ENCODE data around the gene PIK3CB. TPM values are rescaled to one million over a fixed set of nuclear protein-coding genes. Genes with fewer than 3 reads are reported as not detected.

PIK3CB gene
- total and polyA plus RNA-seq, 2 of the 8 experiments (the other 6 are each of a cell fraction or from before 2014, with no cell fraction given) = 8.3 to 35.2 TPM

GRCh38 chr3:138872632-138873031 lies 37.9 kb upstream of the PIK3CB start:
- Histone ChIP-seq H3K14ac (ENCODE audit: insufficient read length) (no peak overlapping the region), H2BK120ac (replicated peaks; ENCODE audit: low read depth, low read length) (no peak overlapping the region), H3K18ac (ENCODE audit: extremely low read depth, low read length) (no peak overlapping the region), H3K23ac (ENCODE audit: insufficient read length) (no peak overlapping the region), H3K4me1 (replicated peaks in 1 of 4; ENCODE audit: control insufficient read depth in 3 of 4, insufficient read depth in 4 of 4, low read length in 3 of 4) (no peaks in the 10 kb centered on the region), H4K5ac (ENCODE audit: insufficient read length, low read depth, low read length) (no peak overlapping the region), H3K27ac (ENCODE audit: low read depth, low read length) (no peak overlapping the region), H3K9ac (replicated peaks in 1 of 4; ENCODE audit: extremely low read depth in 1 of 4, low read depth in 3 of 4, low read length in 3 of 4) (no peak overlapping the region), H4K8ac (ENCODE audit: extremely low read depth, insufficient read depth, low read length) (no peak overlapping the region), H3K4me2 (ENCODE audit: insufficient read depth in 1 of 2, low read depth in 2 of 2, low read length in 2 of 2) (no peak overlapping the region), H3K23me2 (ENCODE audit: low read depth, low read length) (no peaks in the 10 kb centered on the region), H2BK20ac (ENCODE audit: low read length) (no peak overlapping the region), H2AFZ (ENCODE audit: low read length) (no peak overlapping the region), H3K9me3 (ENCODE audit: insufficient read depth in 2 of 2, low read depth in 1 of 2, low read length in 1 of 2) (no peaks in the 10 kb centered on the region), H3K36me3 (ENCODE audit: control insufficient read depth in 2 of 4, insufficient read depth in 4 of 4, low read length in 3 of 4) (no peaks in the 10 kb centered on the region), H3K4ac (replicated peaks; ENCODE audit: insufficient read length, low read depth, low read length) (no peak overlapping the region), H2BK12ac (ENCODE audit: low read depth, low read length) (no peak overlapping the region), H2AK5ac (ENCODE audit: low read depth, low read length) (no peak overlapping the region), H3K79me1 (ENCODE audit: low read depth, low read length) (no peaks in the 10 kb centered on the region), H2BK15ac (ENCODE audit: low read length) (no peak overlapping the region), H2BK5ac (ENCODE audit: low read depth, low read length) (no peak overlapping the region), H4K20me1 (replicated peaks in 1 of 2; ENCODE audit: control insufficient read depth in 1 of 2, insufficient read depth in 2 of 2, low read length in 2 of 2) (no peaks in the 10 kb centered on the region), H3K56ac (replicated peaks; ENCODE audit: insufficient read length, low read depth, low read length) (no peak overlapping the region), H3K4me3 (ENCODE audit: extremely low read depth in 1 of 4, insufficient read depth in 2 of 4, low read depth in 3 of 4, low read length in 4 of 4) (no peak overlapping the region), H3K27me3 (replicated peaks in 1 of 4; ENCODE audit: control insufficient read depth in 3 of 4, extremely low read depth in 1 of 4, insufficient read depth in 3 of 4, low read length in 3 of 4) (no peaks in the 10 kb centered on the region), H4K91ac (replicated peaks; ENCODE audit: insufficient read length, low read length) (no peak overlapping the region), H3K79me2 (ENCODE audit: control insufficient read depth in 1 of 2, insufficient read depth in 2 of 2, low read length in 2 of 2) (no peaks in the 10 kb centered on the region)
- 79% methylated on average over 4 of the region's 4 CpGs; no CpG with 5 or more reads in 1 of the 2 experiments for WGBS, 2 experiments (ENCODE audit: extremely low coverage in 1 of 2, insufficient coverage in 1 of 2, insufficient read length in 1 of 2, insufficient replicate concordance in 2 of 2, low coverage in 1 of 2, low lambda C conversion rate in 2 of 2, missing lambda C conversion rate in 1 of 2)
- FAIRE-seq (no peak), DNase-seq (ENCODE audit: low read depth in 1 of 2, low spot score in 2 of 2) (no peak)
- POLR2A ChIA-PET (ENCODE audit: partially characterized antibody) = no interaction called here
- CTCF ChIA-PET (ENCODE audit: partially characterized antibody) = interaction anchor here (1.9 kb wide), 1 partner anchor 18 kb away, joined by 6 read pairs; no protein-coding TSS in a partner anchor
- TF ChIP-seq CHD1 (IDR thresholded peaks at IDR 0.05; ENCODE audit: low read depth, low read length) = no peak
- no peak for TF ChIP-seq CTCF (IDR thresholded peaks at IDR 0.05; ENCODE audit: control extremely low read depth in 1 of 3, insufficient read depth in 1 of 3, low read depth in 1 of 3, low read length in 3 of 3)
- TF ChIP-seq BACH1 (IDR thresholded peaks at IDR 0.05; ENCODE audit: low read length) = no peak
- TF ChIP-seq CHD2 (IDR thresholded peaks at IDR 0.05; ENCODE audit: low read length) = no peak
- no peak for TF ChIP-seq EZH2 (IDR thresholded peaks at IDR 0.05; ENCODE audit: low read depth, low read length, severe bottlenecking)
- TF ChIP-seq E2F6 (IDR thresholded peaks at IDR 0.05) = no peak
- no peak for TF ChIP-seq TBP (IDR thresholded peaks at IDR 0.05; ENCODE audit: low read depth, low read length)
- no peak for TF ChIP-seq CEBPB (IDR thresholded peaks at IDR 0.05; ENCODE audit: low read depth, low read length)
- no peak for TF ChIP-seq RXRA (IDR thresholded peaks at IDR 0.05; ENCODE audit: insufficient read depth, low read depth, low read length)
- no peak for TF ChIP-seq EP300 (IDR thresholded peaks at IDR 0.05; ENCODE audit: borderline replicate concordance in 1 of 2, low read depth in 2 of 2, low read length in 2 of 2)
- no peak for TF ChIP-seq HDAC2 (IDR thresholded peaks at IDR 0.05; ENCODE audit: borderline replicate concordance in 1 of 2, low read depth in 2 of 2, low read length in 2 of 2)
